Endothelial cell (in vitro differentiated cells): Measurements from ENCODE around the gene TRIM38. TPM values are rescaled to one million over a fixed set of nuclear protein-coding genes. Genes with fewer than 3 reads are reported as not detected.

Source experiments
- DNase-seq: peaks from one replicate; pipeline ENCODE4 v3.0.0; 2021; ENCODE audit warnings: low spot score
- H3K27ac Mint-ChIP-seq: one replicate; pipeline ENCODE4 v1.8.0; 2021; ENCODE audit warnings: mixed read lengths, inconsistent platforms; ENCODE audit not compliant: unreplicated experiment
- H3K27me3 Mint-ChIP-seq: one replicate; pipeline ENCODE4 v1.8.0; 2021; ENCODE audit warnings: mild to moderate bottlenecking, moderate library complexity, mixed read lengths, inconsistent platforms; ENCODE audit not compliant: unreplicated experiment
- H3K36me3 Mint-ChIP-seq: one replicate; pipeline ENCODE4 v1.8.0; 2021; ENCODE audit warnings: mild to moderate bottlenecking, low read depth, mixed read lengths, inconsistent platforms; ENCODE audit not compliant: unreplicated experiment
- H3K4me1 Mint-ChIP-seq: one replicate; pipeline ENCODE4 v1.8.0; 2021; ENCODE audit warnings: mild to moderate bottlenecking, mixed read lengths, inconsistent platforms; ENCODE audit not compliant: unreplicated experiment
- H3K4me3 Mint-ChIP-seq: one replicate; pipeline ENCODE4 v1.8.0; 2021; ENCODE audit warnings: mild to moderate bottlenecking, mixed read lengths, inconsistent platforms; ENCODE audit not compliant: unreplicated experiment
- H3K9me3 Mint-ChIP-seq: one replicate; pipeline ENCODE4 v1.8.0; 2021; ENCODE audit warnings: mixed read lengths, inconsistent platforms; ENCODE audit not compliant: unreplicated experiment
- total RNA-seq: library from RNA; stranded (reverse); fragmentation: NEBNext Ultra II Directional; extraction: Animal tissue kit (Norgen Biotek cat#: 25700); gene quantifications from one replicate; pipeline ENCODE4 v1.2.1, GENCODE V29; 2021; ENCODE audit not compliant: unreplicated experiment
- TF ChIP-seq, protein P1 (sequence below): fragments of 200-600 bp; sonication (generic); IDR thresholded peaks from one replicate; pipeline ENCODE4 v1.5.0; 2021; ENCODE audit warnings: antibody characterized with exemption; ENCODE audit not compliant: unreplicated experiment

Gene TRIM38
- total RNA-seq, 1 donor from 2014 or later: 3.8 TPM

DNA sequence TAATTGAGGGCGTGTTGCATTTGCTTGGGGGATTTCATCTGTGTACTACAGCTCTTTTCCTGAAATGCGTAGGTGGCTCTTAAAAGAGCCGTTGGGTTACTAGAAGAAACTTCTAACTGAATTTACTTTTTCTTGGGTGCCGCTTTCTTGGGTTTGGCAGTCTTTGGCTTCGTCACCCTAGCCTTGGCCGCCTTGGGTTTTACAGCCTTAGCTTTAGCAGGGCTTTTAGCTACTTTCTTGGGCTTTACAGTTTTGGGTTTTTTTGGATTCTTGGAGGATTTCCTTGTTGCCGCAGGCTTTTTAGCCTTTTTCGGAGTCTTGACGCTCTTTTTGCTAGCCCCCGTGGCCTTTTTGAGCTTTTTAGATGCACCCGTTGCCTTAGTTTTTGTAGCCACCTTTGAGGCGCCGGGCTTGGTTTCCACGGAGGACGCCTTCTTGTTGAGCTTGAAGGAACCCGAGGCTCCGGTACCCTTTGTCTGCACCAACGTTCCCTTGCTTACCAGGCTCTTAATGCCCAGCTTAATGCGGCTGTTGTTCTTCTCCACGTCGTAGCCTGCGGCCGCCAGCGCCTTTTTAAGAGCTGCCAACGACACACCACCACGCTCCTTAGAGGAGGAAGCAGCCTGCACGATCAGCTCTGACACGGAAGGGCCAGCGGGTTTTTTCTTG lies 54.5 kb downstream of the TRIM38 start:
- H3K27me3 Mint-ChIP-seq: peaks cover 10% of the 10 kb centered on the region
- peak overlapping the region; percentile 69 for H3K4me3 Mint-ChIP-seq
- no peak for DNase-seq
- H3K9me3 Mint-ChIP-seq: no peaks in the 10 kb centered on the region
- peaks cover 4% of the 10 kb centered on the region for H3K36me3 Mint-ChIP-seq
- H3K4me1 Mint-ChIP-seq: peaks cover 10% of the 10 kb centered on the region
- TF ChIP-seq, protein P1, sequence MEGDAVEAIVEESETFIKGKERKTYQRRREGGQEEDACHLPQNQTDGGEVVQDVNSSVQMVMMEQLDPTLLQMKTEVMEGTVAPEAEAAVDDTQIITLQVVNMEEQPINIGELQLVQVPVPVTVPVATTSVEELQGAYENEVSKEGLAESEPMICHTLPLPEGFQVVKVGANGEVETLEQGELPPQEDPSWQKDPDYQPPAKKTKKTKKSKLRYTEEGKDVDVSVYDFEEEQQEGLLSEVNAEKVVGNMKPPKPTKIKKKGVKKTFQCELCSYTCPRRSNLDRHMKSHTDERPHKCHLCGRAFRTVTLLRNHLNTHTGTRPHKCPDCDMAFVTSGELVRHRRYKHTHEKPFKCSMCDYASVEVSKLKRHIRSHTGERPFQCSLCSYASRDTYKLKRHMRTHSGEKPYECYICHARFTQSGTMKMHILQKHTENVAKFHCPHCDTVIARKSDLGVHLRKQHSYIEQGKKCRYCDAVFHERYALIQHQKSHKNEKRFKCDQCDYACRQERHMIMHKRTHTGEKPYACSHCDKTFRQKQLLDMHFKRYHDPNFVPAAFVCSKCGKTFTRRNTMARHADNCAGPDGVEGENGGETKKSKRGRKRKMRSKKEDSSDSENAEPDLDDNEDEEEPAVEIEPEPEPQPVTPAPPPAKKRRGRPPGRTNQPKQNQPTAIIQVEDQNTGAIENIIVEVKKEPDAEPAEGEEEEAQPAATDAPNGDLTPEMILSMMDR: no peak
- peak overlapping the region; percentile 57 for H3K27ac Mint-ChIP-seq

DNA sequence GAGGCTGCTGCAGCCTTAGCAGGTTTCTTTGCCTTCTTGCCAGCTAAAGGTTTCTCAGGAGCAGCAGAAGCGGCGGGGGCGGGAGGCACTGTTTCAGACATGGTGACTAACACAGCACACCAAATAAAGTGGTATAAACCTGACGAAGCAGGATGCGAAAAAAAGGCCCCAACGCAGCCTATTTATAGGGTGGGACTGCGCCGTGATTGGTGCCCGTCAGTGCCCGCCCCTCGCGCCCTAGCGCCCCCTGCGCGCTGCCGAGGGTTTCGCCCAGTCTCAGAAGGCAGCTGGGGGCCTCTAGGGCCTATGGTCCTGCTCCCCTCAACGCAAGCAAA lies 55.0 kb downstream of the TRIM38 start:
- H3K4me3 Mint-ChIP-seq: peak overlapping the region; percentile 69
- TF ChIP-seq, protein P1: no peak
- no peak overlapping the region for H3K27ac Mint-ChIP-seq
- peaks cover 10% of the 10 kb centered on the region for H3K4me1 Mint-ChIP-seq
- peak; percentile 63 for DNase-seq
- H3K27me3 Mint-ChIP-seq: peaks cover 10% of the 10 kb centered on the region
- no peaks in the 10 kb centered on the region for H3K9me3 Mint-ChIP-seq
- peaks cover 4% of the 10 kb centered on the region for H3K36me3 Mint-ChIP-seq

DNA sequence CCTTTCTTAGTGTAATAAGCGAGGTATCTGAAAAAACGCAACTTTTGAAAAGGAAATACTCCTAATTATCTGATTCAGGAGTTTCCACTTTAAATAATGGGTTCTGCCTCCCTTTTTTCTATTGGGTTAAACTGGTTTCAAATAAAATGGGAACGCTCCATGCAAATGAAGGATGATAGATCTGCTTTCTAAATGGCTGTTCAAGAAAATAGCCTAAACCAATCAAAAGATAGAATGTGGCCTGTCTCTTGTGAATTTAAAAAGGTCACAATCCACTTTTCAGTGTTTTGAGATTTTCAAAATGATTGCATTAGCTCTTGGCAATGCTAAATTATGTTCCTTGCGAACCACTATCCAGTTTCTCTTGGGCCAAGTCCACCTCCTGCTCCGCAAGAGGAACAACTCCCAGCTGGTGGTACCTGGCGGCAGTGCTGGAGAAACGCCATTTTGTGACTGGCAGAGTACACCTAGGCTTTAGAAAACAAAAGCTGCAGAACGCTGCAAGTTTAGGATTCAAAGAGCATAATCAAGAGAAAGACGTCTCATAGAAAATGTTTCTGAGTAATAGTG lies 56.7 kb downstream of the TRIM38 start:
- peak overlapping the region; percentile 84 for H3K27ac Mint-ChIP-seq
- peak overlapping the region; percentile 44 for H3K4me3 Mint-ChIP-seq
- H3K36me3 Mint-ChIP-seq: peaks cover 4% of the 10 kb centered on the region
- no peaks in the 10 kb centered on the region for H3K9me3 Mint-ChIP-seq
- TF ChIP-seq, protein P1: no peak
- H3K4me1 Mint-ChIP-seq: peaks cover 10% of the 10 kb centered on the region
- H3K27me3 Mint-ChIP-seq: peaks cover 10% of the 10 kb centered on the region
- DNase-seq: no peak

DNA sequence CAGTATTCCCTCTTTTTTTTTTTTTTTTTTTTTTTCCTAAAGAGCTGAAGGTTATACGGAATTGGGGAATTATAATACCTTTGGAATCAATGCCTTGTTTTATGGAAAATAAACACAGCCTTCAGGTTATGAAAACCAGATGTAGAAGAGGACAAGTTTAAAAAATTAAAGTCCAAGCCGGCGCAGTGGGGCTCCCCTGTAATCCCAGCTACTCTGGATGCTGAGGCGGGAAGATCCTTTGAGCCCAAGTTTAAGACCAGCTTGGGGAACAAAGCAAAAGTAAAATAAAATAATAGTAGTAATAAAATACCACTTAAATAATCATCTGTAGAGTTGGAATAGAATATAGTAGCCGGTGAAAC lies 57.3 kb downstream of the TRIM38 start:
- Mint-ChIP-seq H3K4me3 (peak overlapping the region; percentile 99), H3K4me1 (peaks cover 10% of the 10 kb centered on the region), H3K36me3 (peaks cover 4% of the 10 kb centered on the region), H3K9me3 (no peaks in the 10 kb centered on the region), H3K27ac (no peak overlapping the region), H3K27me3 (peaks cover 10% of the 10 kb centered on the region)
- TF ChIP-seq, protein P1: no peak
- no peak for DNase-seq

DNA sequence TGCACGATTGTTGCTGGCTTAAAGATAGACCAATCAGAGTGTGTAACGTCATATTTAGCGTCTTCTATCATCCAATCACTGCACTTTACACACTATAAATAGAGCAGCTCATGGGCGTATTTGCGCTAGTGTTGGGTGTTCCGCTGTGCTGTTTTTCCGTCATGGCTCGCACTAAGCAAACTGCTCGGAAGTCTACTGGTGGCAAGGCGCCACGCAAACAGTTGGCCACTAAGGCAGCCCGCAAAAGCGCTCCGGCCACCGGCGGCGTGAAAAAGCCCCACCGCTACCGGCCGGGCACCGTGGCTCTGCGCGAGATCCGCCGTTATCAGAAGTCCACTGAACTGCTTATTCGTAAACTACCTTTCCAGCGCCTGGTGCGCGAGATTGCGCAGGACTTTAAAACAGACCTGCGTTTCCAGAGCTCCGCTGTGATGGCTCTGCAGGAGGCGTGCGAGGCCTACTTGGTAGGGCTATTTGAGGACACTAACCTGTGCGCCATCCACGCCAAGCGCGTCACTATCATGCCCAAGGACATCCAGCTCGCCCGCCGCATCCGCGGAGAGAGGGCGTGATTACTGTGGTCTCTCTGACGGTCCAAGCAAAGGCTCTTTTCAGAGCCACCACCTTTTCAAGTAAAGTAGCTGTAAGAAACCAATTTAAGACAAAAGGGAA lies 57.9 kb downstream of the TRIM38 start:
- no peaks in the 10 kb centered on the region for H3K9me3 Mint-ChIP-seq
- peaks cover 10% of the 10 kb centered on the region for H3K4me1 Mint-ChIP-seq
- H3K4me3 Mint-ChIP-seq: peak overlapping the region; percentile 99
- DNase-seq: peak; percentile 56
- H3K27me3 Mint-ChIP-seq: peaks cover 10% of the 10 kb centered on the region
- H3K27ac Mint-ChIP-seq: peak overlapping the region; percentile 100
- TF ChIP-seq, protein P1: no peak
- H3K36me3 Mint-ChIP-seq: peaks cover 4% of the 10 kb centered on the region
